Calu3 (cell line): ENCODE data around the gene PKP4. TPM values are rescaled to one million over a fixed set of nuclear protein-coding genes. Genes with fewer than 3 reads are reported as not detected.
A peak's percentile ranks its signal among the peaks of the same experiment; 100 is the strongest.

Source experiments
- BruUV-seq: library from RNA; stranded (reverse); fragments of 400-500 nt; replicated peaks from 2 replicates; lab custom pipeline; 2021; lab: Mats Ljungman, UMichigan
- CTCF ChIA-PET: fragments of 300-600 bp; sonication (Branson Sonifier 250); formaldehyde crosslinking; loops from one replicate; lab custom pipeline; 2022; ENCODE audit warnings: antibody characterized with exemption; lab: Charles Lee
- DNase-seq: peaks from one replicate; pipeline ENCODE4 v3.0.0; 2022
- H3K27ac Mint-ChIP-seq: one replicate; pipeline ENCODE4 v1.8.0; 2022; ENCODE audit warnings: mixed read lengths; ENCODE audit not compliant: unreplicated experiment
- H3K27me3 Mint-ChIP-seq: one replicate; pipeline ENCODE4 v1.8.0; 2022; ENCODE audit warnings: mixed read lengths; ENCODE audit not compliant: unreplicated experiment
- H3K36me3 Mint-ChIP-seq: one replicate; pipeline ENCODE4 v1.8.0; 2022; ENCODE audit warnings: mild to moderate bottlenecking, moderate library complexity, mixed read lengths; ENCODE audit not compliant: insufficient read depth, unreplicated experiment
- H3K4me1 Mint-ChIP-seq: one replicate; pipeline ENCODE4 v1.8.0; 2022; ENCODE audit warnings: mild to moderate bottlenecking, low read depth, mixed read lengths; ENCODE audit not compliant: unreplicated experiment
- H3K4me3 Mint-ChIP-seq: one replicate; pipeline ENCODE4 v1.8.0; 2022; ENCODE audit warnings: mild to moderate bottlenecking, low read depth, moderate library complexity, mixed read lengths; ENCODE audit not compliant: unreplicated experiment
- H3K9me3 Mint-ChIP-seq: one replicate; pipeline ENCODE4 v1.8.0; 2022; ENCODE audit warnings: low read depth, mixed read lengths; ENCODE audit not compliant: unreplicated experiment
- CTCF ChIP-seq: fragments of 200-600 bp; IDR thresholded peaks from one replicate; pipeline ENCODE4 v1.8.0; 2022; ENCODE audit warnings: antibody characterized with exemption; ENCODE audit not compliant: unreplicated experiment
- intact Hi-C: fragments of 100-400 bp; cut with micrococcal nuclease; formaldehyde crosslinking; loops from one replicate; pipeline ENCODE4 v1.10.0; 2022; ENCODE audit not compliant: unreplicated experiment
- total RNA-seq: library from RNA; stranded (reverse); gene quantifications from 2 replicates; pipeline ENCODE4 v1.2.3, GENCODE V29; 2022

PKP4 gene
- total RNA-seq, 1 experiment from 2014 or later = 137 TPM

DNA sequence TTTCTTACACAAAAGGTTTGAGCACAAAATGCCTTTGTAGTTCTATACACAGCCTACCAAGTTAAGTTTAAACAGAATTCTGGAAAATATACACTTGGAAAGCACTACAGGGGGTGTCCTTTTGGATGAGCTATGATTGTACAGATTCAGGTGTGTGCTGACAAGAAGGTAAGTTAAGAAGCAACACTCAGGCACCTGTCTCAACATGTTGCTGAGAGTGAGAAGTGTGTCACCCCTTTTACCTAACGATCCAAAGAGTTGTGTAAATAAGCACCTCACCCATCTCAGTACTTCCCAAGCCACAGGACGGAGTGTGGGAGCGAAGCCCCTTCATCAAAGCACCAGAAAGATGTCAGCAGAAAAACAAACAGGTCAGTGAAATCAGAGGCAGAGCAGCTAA is 228.9 kb downstream of the PKP4 start:
- no peak overlapping the region for H3K27ac Mint-ChIP-seq
- no peak for DNase-seq
- H3K36me3 Mint-ChIP-seq = peaks cover 4% of the 10 kb centered on the region
- H3K4me3 Mint-ChIP-seq = no peak overlapping the region
- no peak for TF ChIP-seq CTCF
- CTCF ChIA-PET = no interaction called here
- BruUV-seq = no TSS peak
- H3K9me3 Mint-ChIP-seq = no peaks in the 10 kb centered on the region
- intact Hi-C loops = no loop called here
- peaks cover 30% of the 10 kb centered on the region for H3K27me3 Mint-ChIP-seq
- no peaks in the 10 kb centered on the region for H3K4me1 Mint-ChIP-seq

DNA sequence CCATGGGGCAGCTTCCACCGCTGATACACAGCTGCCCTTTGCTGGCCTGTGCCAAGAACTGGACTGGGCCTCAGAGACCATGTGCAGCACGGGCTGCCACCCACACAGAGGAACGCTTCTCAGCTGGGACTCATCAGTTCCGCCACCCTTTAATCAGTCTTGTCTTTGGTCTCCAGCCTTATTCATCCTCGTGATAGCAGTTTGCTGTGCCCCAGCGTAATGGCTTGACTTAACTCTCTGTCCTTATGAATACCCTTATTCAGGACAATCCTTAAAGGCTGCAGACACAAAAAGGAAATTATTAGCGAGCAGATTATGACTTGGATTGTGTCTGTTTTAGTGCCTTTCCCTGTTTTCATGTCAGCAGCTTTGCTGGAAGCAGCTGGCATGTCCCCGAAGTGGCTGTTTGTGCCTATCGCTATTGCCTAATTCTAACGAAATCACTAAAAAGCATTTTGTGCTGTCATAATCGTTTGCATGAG is 229.5 kb downstream of the PKP4 start:
- no peak for TF ChIP-seq CTCF
- Mint-ChIP-seq H3K4me3 (no peak overlapping the region), H3K4me1 (no peaks in the 10 kb centered on the region), H3K27ac (no peak overlapping the region), H3K27me3 (peaks cover 30% of the 10 kb centered on the region), H3K9me3 (no peaks in the 10 kb centered on the region), H3K36me3 (no peaks in the 10 kb centered on the region)
- DNase-seq = no peak
- intact Hi-C loops = no loop called here
- CTCF ChIA-PET = no interaction called here
- TSS peak; percentile 12 for BruUV-seq

DNA sequence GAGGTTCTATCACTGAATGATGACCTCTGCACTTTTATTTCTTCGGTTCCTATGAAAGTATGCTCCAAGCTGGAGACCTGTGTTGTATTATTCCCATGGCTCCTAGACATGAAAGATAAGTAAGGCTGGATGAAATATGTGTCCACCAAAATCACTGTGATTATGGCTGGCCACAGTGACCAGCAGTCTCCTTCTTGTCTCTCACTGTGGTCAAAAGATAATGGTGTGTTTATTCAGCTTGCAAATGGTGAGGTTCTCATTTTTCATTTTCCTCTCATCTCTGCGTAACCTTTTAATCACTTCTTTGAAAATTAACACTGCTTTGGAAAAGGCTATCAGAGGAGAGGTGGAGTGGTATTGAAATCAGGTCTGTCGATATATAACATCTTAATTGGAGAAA is 230.6 kb downstream of the PKP4 start:
- CTCF ChIA-PET = no interaction called here
- no peak overlapping the region for H3K4me3 Mint-ChIP-seq
- intact Hi-C loops = no loop called here

DNA sequence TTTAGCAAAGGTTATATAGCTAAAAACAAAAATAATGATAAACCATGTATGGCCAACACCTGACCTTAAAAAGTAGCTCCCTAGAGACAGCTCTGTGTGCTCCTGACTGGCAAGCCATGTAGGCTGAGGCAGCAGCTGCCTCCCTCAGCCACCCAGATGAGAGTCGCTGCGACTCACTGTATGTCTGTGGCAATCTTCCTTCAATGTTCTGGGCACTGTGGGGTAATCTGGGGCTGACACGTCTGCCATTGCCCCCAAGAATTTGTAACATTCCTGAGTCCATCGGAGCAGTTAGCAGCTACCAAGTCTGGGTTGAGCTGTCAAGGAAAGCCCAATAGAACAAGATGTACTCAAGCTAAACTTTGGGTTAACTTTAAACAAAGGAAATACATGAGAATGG is 232.0 kb downstream of the PKP4 start:
- DNase-seq = no peak
- no TSS peak for BruUV-seq
- Mint-ChIP-seq H3K36me3 (no peaks in the 10 kb centered on the region), H3K4me1 (no peaks in the 10 kb centered on the region), H3K4me3 (no peak overlapping the region), H3K9me3 (no peaks in the 10 kb centered on the region), H3K27me3 (peaks cover 30% of the 10 kb centered on the region), H3K27ac (no peak overlapping the region)
- no peak for TF ChIP-seq CTCF
- intact Hi-C loops = no loop called here
- CTCF ChIA-PET = interaction anchor here (0.7 kb wide), 1 partner anchor 653 kb away, joined by 3 read pairs; no protein-coding TSS in a partner anchor

More for the DNA sequence above, 230.6 kb downstream of the PKP4 start:
- no peak for TF ChIP-seq CTCF
- Mint-ChIP-seq H3K27me3 (peaks cover 30% of the 10 kb centered on the region), H3K9me3 (no peaks in the 10 kb centered on the region), H3K27ac (no peak overlapping the region), H3K4me1 (no peaks in the 10 kb centered on the region), H3K36me3 (no peaks in the 10 kb centered on the region)
- DNase-seq = no peak
- no TSS peak for BruUV-seq
